Glutamatergic neuron (in vitro differentiated cells): ENCODE data around the gene PHTF2. TPM values are rescaled to one million over a fixed set of nuclear protein-coding genes. Genes with fewer than 3 reads are reported as not detected.

Experiments
- DNase-seq: peaks from one replicate; pipeline ENCODE4 v3.0.0; 2022
- H3K27ac Mint-ChIP-seq: one replicate; pipeline ENCODE4 v1.8.0; 2020; ENCODE audit warnings: mild to moderate bottlenecking, mixed read lengths, inconsistent platforms; ENCODE audit not compliant: unreplicated experiment
- H3K27me3 Mint-ChIP-seq: one replicate; pipeline ENCODE4 v1.8.0; 2020; ENCODE audit warnings: mild to moderate bottlenecking, moderate library complexity, mixed read lengths, inconsistent platforms; ENCODE audit not compliant: unreplicated experiment
- H3K36me3 Mint-ChIP-seq: one replicate; pipeline ENCODE4 v1.8.0; 2020; ENCODE audit warnings: mild to moderate bottlenecking, mixed read lengths, inconsistent platforms; ENCODE audit not compliant: unreplicated experiment
- H3K4me1 Mint-ChIP-seq: one replicate; pipeline ENCODE4 v1.8.0; 2020; ENCODE audit warnings: mild to moderate bottlenecking, low read depth, mixed read lengths, inconsistent platforms; ENCODE audit not compliant: unreplicated experiment
- H3K4me3 Mint-ChIP-seq: one replicate; pipeline ENCODE4 v1.8.0; 2020; ENCODE audit warnings: mild to moderate bottlenecking, mixed read lengths, inconsistent platforms; ENCODE audit not compliant: unreplicated experiment
- H3K9me3 Mint-ChIP-seq: one replicate; pipeline ENCODE4 v1.8.0; 2020; ENCODE audit warnings: mild to moderate bottlenecking, moderate library complexity, mixed read lengths, inconsistent platforms; ENCODE audit not compliant: unreplicated experiment
- total RNA-seq: library from RNA; stranded (reverse); fragmentation: NEBNext Ultra II Directional; extraction: Animal tissue kit (Norgen Biotek cat#: 25700); gene quantifications from one replicate; pipeline ENCODE4 v1.2.1, GENCODE V29; 2021; ENCODE audit not compliant: unreplicated experiment
- TF ChIP-seq, protein P1 (sequence below): fragments of 200-600 bp; sonication (generic); IDR thresholded peaks from one replicate; pipeline ENCODE4 v1.5.0; 2021; ENCODE audit not compliant: partially characterized antibody, unreplicated experiment

PHTF2 gene
- total RNA-seq, 1 donor from 2014 or later, result 15.1 TPM

GRCh38 chr7:77837966-77838365 lies 39.4 kb downstream of the PHTF2 start:
- TF ChIP-seq, protein P1, sequence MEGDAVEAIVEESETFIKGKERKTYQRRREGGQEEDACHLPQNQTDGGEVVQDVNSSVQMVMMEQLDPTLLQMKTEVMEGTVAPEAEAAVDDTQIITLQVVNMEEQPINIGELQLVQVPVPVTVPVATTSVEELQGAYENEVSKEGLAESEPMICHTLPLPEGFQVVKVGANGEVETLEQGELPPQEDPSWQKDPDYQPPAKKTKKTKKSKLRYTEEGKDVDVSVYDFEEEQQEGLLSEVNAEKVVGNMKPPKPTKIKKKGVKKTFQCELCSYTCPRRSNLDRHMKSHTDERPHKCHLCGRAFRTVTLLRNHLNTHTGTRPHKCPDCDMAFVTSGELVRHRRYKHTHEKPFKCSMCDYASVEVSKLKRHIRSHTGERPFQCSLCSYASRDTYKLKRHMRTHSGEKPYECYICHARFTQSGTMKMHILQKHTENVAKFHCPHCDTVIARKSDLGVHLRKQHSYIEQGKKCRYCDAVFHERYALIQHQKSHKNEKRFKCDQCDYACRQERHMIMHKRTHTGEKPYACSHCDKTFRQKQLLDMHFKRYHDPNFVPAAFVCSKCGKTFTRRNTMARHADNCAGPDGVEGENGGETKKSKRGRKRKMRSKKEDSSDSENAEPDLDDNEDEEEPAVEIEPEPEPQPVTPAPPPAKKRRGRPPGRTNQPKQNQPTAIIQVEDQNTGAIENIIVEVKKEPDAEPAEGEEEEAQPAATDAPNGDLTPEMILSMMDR, result no peak
- no peak for DNase-seq
- Mint-ChIP-seq H3K27me3 (no peaks in the 10 kb centered on the region), H3K4me1 (no peaks in the 10 kb centered on the region), H3K4me3 (no peak overlapping the region), H3K27ac (no peak overlapping the region), H3K9me3 (no peaks in the 10 kb centered on the region), H3K36me3 (no peaks in the 10 kb centered on the region)

DNA sequence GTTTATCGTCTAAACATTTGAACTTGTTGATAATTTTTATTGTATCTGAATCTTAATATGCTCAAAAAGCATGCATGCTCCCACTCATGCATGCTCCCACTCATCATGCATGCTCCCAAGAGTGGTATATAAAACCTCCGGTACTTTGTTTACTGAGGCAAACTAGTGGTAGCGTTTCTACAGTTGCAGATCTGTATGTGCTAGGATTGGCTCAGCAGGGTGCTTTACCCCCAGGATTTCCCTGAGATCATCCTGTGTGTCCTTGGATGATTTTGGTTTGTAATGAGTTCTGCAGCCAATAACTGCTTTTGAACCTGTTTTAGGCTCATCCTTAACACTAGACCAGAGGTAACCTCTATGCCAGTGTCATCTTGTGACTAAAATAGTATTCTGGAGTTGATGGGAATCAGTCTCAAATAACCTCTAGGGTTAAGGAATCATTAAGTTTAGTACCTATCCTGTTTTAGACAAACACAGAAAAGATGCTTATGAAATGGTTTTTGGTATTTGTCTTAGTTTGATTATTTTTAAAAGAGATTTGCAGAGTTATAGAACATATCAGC lies 40.4 kb downstream of the PHTF2 start:
- H3K36me3 Mint-ChIP-seq, result no peaks in the 10 kb centered on the region
- no peak overlapping the region for H3K4me3 Mint-ChIP-seq
- DNase-seq, result no peak
- no peaks in the 10 kb centered on the region for H3K4me1 Mint-ChIP-seq
- no peak overlapping the region for H3K27ac Mint-ChIP-seq
- TF ChIP-seq, protein P1, result no peak
- no peaks in the 10 kb centered on the region for H3K27me3 Mint-ChIP-seq
- no peaks in the 10 kb centered on the region for H3K9me3 Mint-ChIP-seq

DNA sequence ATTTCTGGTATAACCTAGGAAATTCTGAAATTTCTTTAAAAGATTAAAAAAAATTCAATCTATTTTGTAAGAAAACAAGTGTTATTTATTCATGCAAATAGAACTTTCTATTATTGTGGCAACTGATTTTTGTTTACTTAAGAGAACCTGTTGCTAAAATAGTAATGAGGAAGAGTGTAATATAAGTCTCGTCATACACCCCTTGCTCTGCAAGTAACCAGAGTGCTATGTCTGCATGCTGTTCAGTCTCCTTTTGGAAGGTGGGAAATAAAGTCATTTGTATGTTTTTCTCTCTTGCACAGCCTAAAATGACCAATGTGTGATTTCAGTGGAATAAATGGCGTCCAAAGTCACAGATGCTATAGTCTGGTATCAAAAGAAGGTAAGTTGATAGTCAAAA lies 41.3 kb downstream of the PHTF2 start:
- Mint-ChIP-seq H3K4me3 (no peak overlapping the region), H3K27me3 (no peaks in the 10 kb centered on the region), H3K27ac (no peak overlapping the region), H3K9me3 (no peaks in the 10 kb centered on the region), H3K4me1 (no peaks in the 10 kb centered on the region), H3K36me3 (no peaks in the 10 kb centered on the region)
- no peak for DNase-seq
- TF ChIP-seq, protein P1, result no peak

GRCh38 chr7:77843194-77843593 lies 44.6 kb downstream of the PHTF2 start:
- Mint-ChIP-seq H3K27ac (no peak overlapping the region), H3K9me3 (no peaks in the 10 kb centered on the region), H3K4me3 (no peak overlapping the region), H3K27me3 (no peaks in the 10 kb centered on the region), H3K4me1 (no peaks in the 10 kb centered on the region), H3K36me3 (no peaks in the 10 kb centered on the region)
- TF ChIP-seq, protein P1, result no peak
- no peak for DNase-seq

DNA sequence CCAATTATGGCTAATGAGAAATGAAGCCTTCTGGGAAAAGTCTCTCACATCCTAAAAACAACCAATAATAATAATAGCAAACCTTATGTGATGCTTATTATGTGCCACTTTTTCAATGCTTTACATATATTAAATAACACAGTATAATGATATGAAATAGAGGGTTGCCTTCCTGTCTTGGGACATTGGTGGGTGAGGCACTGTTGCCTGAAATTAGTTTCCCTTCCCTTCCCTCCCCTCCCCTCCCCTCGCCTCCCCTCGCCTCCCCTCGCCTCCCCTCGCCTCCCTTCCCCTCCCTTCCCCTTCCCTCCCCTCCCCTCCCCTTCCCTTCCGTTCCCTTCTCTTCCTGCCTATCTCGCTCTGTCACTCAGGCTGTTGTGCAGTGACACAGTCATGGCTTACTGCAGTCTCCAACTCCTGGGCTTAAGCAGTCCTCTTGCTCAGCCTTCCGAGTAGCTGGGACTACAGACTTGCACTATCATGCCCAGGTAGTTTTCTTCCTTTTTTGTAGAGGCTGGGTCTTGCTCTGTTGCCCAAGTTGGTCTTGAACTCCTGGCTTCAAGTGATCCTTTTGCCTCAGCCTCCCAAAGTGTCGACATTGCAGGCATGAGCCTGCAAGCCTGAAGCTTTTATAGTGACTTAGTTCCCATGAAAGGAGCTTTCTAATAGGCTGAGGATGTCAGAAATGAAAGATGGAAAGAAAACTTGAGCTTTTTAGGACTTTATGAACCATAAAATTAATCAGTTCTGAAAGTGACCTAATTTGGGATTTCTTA lies 47.9 kb downstream of the PHTF2 start:
- H3K27ac Mint-ChIP-seq, result no peak overlapping the region
- H3K36me3 Mint-ChIP-seq, result no peaks in the 10 kb centered on the region
- H3K9me3 Mint-ChIP-seq, result no peaks in the 10 kb centered on the region
- no peaks in the 10 kb centered on the region for H3K4me1 Mint-ChIP-seq
- H3K4me3 Mint-ChIP-seq, result no peak overlapping the region
- peaks cover 2% of the 10 kb centered on the region for H3K27me3 Mint-ChIP-seq
- no peak for DNase-seq
- TF ChIP-seq, protein P1, result no peak
